ENCODE results near the gene ZBED4.
"Not testable (repeated sequence)": the region's sequence is repeated elsewhere in the genome, so short reads cannot be mapped to it uniquely, and the experiment has no call there.

The ZBED4 gene

GRCh38 chr22:49815641-49816091 is 38.0 kb upstream of the ZBED4 start:
- Histone ChIP-seq H3K9me2 (replicated peaks; ENCODE audit: insufficient read depth, low read length) (no peaks in the 10 kb centered on the region), H3K4me2 (ENCODE audit: low read depth, low read length) (no peak overlapping the region), H3K27ac (ENCODE audit: low read length) (no peak overlapping the region), H3K9ac (ENCODE audit: low read length) (no peak overlapping the region), H3K9me3 (replicated peaks; ENCODE audit: insufficient read depth, low read length) (no peaks in the 10 kb centered on the region), H3K4me1 (ENCODE audit: low read length) (no peaks in the 10 kb centered on the region), H3K79me2 (ENCODE audit: low read length) (peaks cover 100% of the 10 kb centered on the region), H3F3A (ENCODE audit: insufficient read depth, low read length) (no peaks in the 10 kb centered on the region), H3K36me3 (replicated peaks; ENCODE audit: insufficient read depth, low read length) (peaks cover 7% of the 10 kb centered on the region), H4K20me1 (ENCODE audit: insufficient read depth, low read length) (peaks cover 24% of the 10 kb centered on the region), H2AFZ (ENCODE audit: low read length) (no peak overlapping the region), H3K4me3 (ENCODE audit: low read length) (no peak overlapping the region), H3K27me3 (replicated peaks; ENCODE audit: insufficient read depth, low read length) (no peaks in the 10 kb centered on the region)
- TF ChIP-seq CTCF (IDR thresholded peaks at IDR 0.05; ENCODE audit: low read length) (no peak), EZH2 (optimal IDR thresholded peaks at IDR 0.05; ENCODE audit: low read depth, low read length) (no peak), EZH2phosphoT487 (IDR thresholded peaks at IDR 0.05; ENCODE audit: low read length) (no peak)
- DNase-seq = no peak

- no peaks in the 10 kb centered on the region for H3K27me3 ChIP-seq (replicated peaks; ENCODE audit: insufficient read depth, low read length)
- no peak for DNase-seq
- H3K4me3 ChIP-seq (ENCODE audit: low read length) = no peak overlapping the region
- H3K4me2 ChIP-seq (ENCODE audit: low read depth, low read length) = no peak overlapping the region
- TF ChIP-seq CTCF (IDR thresholded peaks at IDR 0.05; ENCODE audit: low read length) (no peak), EZH2 (optimal IDR thresholded peaks at IDR 0.05; ENCODE audit: low read depth, low read length) (no peak), EZH2phosphoT487 (IDR thresholded peaks at IDR 0.05; ENCODE audit: low read length) (no peak)
- H3K79me2 ChIP-seq (ENCODE audit: low read length) = peaks cover 100% of the 10 kb centered on the region
- H3K27ac ChIP-seq (ENCODE audit: low read length) = no peak overlapping the region
- no peaks in the 10 kb centered on the region for H3F3A ChIP-seq (ENCODE audit: insufficient read depth, low read length)
- no peaks in the 10 kb centered on the region for H3K9me3 ChIP-seq (replicated peaks; ENCODE audit: insufficient read depth, low read length)
- no peak overlapping the region for H3K9ac ChIP-seq (ENCODE audit: low read length)
- no peak overlapping the region for H2AFZ ChIP-seq (ENCODE audit: low read length)
- H3K36me3 ChIP-seq (replicated peaks; ENCODE audit: insufficient read depth, low read length) = peaks cover 13% of the 10 kb centered on the region
- peaks cover 29% of the 10 kb centered on the region for H4K20me1 ChIP-seq (ENCODE audit: insufficient read depth, low read length)
- H3K9me2 ChIP-seq (replicated peaks; ENCODE audit: insufficient read depth, low read length) = no peaks in the 10 kb centered on the region
- H3K4me1 ChIP-seq (ENCODE audit: low read length) = no peaks in the 10 kb centered on the region
Measured at GRCh38 chr22:49817359-49817758, 36.3 kb upstream of the ZBED4 start.

GRCh38 chr22:49820984-49821383 is 32.7 kb upstream of the ZBED4 start:
- Histone ChIP-seq H2AFZ (ENCODE audit: low read length) (no peak overlapping the region), H3K4me1 (ENCODE audit: low read length) (peaks cover 7% of the 10 kb centered on the region; the same call in 1 of the 2 replicates), H3F3A (ENCODE audit: insufficient read depth, low read length) (no peaks in the 10 kb centered on the region), H3K27ac (ENCODE audit: low read length) (no peak overlapping the region), H3K27me3 (replicated peaks; ENCODE audit: insufficient read depth, low read length) (no peaks in the 10 kb centered on the region), H3K36me3 (replicated peaks; ENCODE audit: insufficient read depth, low read length) (peaks cover 18% of the 10 kb centered on the region), H3K4me2 (ENCODE audit: low read depth, low read length) (no peak overlapping the region), H3K79me2 (ENCODE audit: low read length) (peaks cover 100% of the 10 kb centered on the region), H3K9me2 (replicated peaks; ENCODE audit: insufficient read depth, low read length) (no peaks in the 10 kb centered on the region), H4K20me1 (ENCODE audit: insufficient read depth, low read length) (peaks cover 53% of the 10 kb centered on the region), H3K9ac (ENCODE audit: low read length) (no peak overlapping the region), H3K4me3 (ENCODE audit: low read length) (no peak overlapping the region), H3K9me3 (replicated peaks; ENCODE audit: insufficient read depth, low read length) (no peaks in the 10 kb centered on the region)
- no peak for DNase-seq
- no peak for TF ChIP-seq EZH2 (optimal IDR thresholded peaks at IDR 0.05; ENCODE audit: low read depth, low read length)
- no peak for TF ChIP-seq EZH2phosphoT487 (IDR thresholded peaks at IDR 0.05; ENCODE audit: low read length)
- TF ChIP-seq CTCF (IDR thresholded peaks at IDR 0.05; ENCODE audit: low read length) = no peak

GRCh38 chr22:49821741-49822140 is 31.9 kb upstream of the ZBED4 start:
- H3K4me3 ChIP-seq (ENCODE audit: low read length); H3K27ac ChIP-seq (ENCODE audit: low read length); H3K4me2 ChIP-seq (ENCODE audit: low read depth, low read length); H3K27me3 ChIP-seq (replicated peaks; ENCODE audit: insufficient read depth, low read length); H3K4me1 ChIP-seq (ENCODE audit: low read length); H3K9me2 ChIP-seq (replicated peaks; ENCODE audit: insufficient read depth, low read length); H3K9me3 ChIP-seq (replicated peaks; ENCODE audit: insufficient read depth, low read length); H2AFZ ChIP-seq (ENCODE audit: low read length); H3K9ac ChIP-seq (ENCODE audit: low read length); H3F3A ChIP-seq (ENCODE audit: insufficient read depth, low read length); DNase-seq: not testable (repeated sequence)
- Histone ChIP-seq H4K20me1 (ENCODE audit: insufficient read depth, low read length) (peaks cover 55% of the 10 kb centered on the region), H3K36me3 (replicated peaks; ENCODE audit: insufficient read depth, low read length) (peaks cover 18% of the 10 kb centered on the region), H3K79me2 (ENCODE audit: low read length) (peaks cover 100% of the 10 kb centered on the region)
